ENCODE results near the gene TARDBP. TPM values are rescaled to one million over a fixed set of nuclear protein-coding genes. Genes with fewer than 3 reads are reported as not detected.

The TARDBP gene
- total and polyA plus RNA-seq, 9 of the 15 experiments (the other 6 are each of a cell fraction or from before 2014, with no cell fraction given), result 122 to 515 (median 243) TPM

DNA sequence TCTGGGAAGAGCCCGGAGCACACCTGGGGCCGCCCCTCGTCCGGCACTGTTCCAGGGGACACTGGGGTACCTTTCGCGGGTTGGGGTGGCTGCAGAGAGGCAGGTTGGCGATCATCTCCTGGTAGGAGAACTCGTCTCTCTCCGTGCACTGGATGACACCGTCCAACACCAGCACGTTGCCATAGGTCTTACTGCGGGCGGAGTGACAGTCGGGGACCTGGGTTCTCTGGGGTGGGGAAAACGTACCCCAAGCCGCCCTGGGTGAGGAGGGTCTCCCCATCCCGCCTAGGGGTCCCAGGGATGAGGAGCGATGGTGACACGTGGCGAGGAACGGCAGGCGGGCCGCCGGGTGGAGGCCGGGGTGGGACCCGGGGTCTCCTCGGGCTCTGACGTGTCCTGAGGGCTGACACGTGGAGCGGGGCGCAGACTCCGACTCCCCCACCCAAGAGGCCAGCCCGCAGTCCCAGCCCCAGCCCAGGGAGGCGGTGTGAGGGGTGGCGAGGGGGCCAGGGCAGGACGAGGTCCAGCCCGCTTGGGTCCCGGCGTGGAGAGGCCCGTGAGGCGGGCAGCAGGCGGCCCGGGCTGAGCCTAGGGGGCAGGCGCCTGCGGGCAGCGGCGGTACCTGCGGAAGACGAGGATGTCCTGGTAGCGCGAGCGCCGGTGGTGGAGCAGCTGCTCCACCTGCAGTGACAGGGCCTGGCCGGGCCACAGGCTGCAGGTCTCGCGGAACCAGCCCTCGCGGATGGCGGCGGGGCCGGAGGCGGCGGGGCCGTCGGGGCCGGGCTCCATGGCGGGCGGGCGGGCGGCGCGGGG is 46.9 kb downstream of the TARDBP start (continued):
- TF ChIP-seq MGA (IDR thresholded peaks at IDR 0.05) (peak; percentile 23; the same call in 1 of the 2 replicates), TCF7 (IDR thresholded peaks at IDR 0.05; ENCODE audit: borderline replicate concordance) (no peak), MCM2 (IDR thresholded peaks at IDR 0.05; ENCODE audit: low read depth) (no peak), ZBED1 (IDR thresholded peaks at IDR 0.05) (no peak), ZNF24 (IDR thresholded peaks at IDR 0.05) (no peak), NR1H2 (CRISPR knock-in tag; IDR thresholded peaks at IDR 0.05) (no peak; the same call in 1 of the 2 replicates), NEUROD1 (IDR thresholded peaks at IDR 0.05; ENCODE audit: borderline replicate concordance, low read depth, low read length, partially characterized antibody) (no peak), ZBTB2 (IDR thresholded peaks at IDR 0.05) (no peak), CHD4 (IDR thresholded peaks at IDR 0.05; ENCODE audit: insufficient read depth, insufficient replicate concordance, low read depth, low read length, poor library complexity, severe bottlenecking) (no peak), ELF4 (CRISPR knock-in tag; IDR thresholded peaks at IDR 0.05) (no peak), ARNT (IDR thresholded peaks at IDR 0.05) (no peak), KDM4B (IDR thresholded peaks at IDR 0.05; ENCODE audit: borderline replicate concordance in 2 of 2, low read depth in 1 of 2) (no peak), FOXA1 (IDR thresholded peaks at IDR 0.05; ENCODE audit: borderline replicate concordance) (no peak), ZNF507 (tag; conservative IDR thresholded peaks at IDR 0.05) (no peak), ZKSCAN8 (CRISPR knock-in tag; IDR thresholded peaks at IDR 0.05) (no peak)

Measured in K562 (cell line).